HCT116 (cell line): ENCODE measurements around the gene AOAH. TPM values are rescaled to one million over a fixed set of nuclear protein-coding genes. Genes with fewer than 3 reads are reported as not detected.

ENCODE experiments used
- ATAC-seq: fragments of 200-7000 bp; cut with Tn5 transposase; 2 replicates; pipeline ENCODE4 v1.9.1; 2020; ENCODE audit warnings: mild to moderate bottlenecking, moderate library complexity
- BruUV-seq: library from RNA; stranded (reverse); fragments of 400-500 nt; replicated peaks from 2 replicates; lab custom pipeline; 2021; lab: Mats Ljungman, UMichigan
- CTCF ChIA-PET: fragments of 300-600 bp; sonication (Branson Sonifier 250); formaldehyde crosslinking; loops from one replicate; lab custom pipeline; 2021; ENCODE audit warnings: antibody characterized with exemption; lab: Charles Lee
- POLR2A ChIA-PET: fragments of 300-600, 350-600 bp; sonication (Branson Sonifier 250); formaldehyde crosslinking; loops from one replicate; lab custom pipeline; 2021; ENCODE audit warnings: antibody characterized with exemption; lab: Charles Lee
- RAD21 ChIA-PET, 2 experiments: fragments of 300-600 bp; sonication (Branson Sonifier 250); formaldehyde crosslinking; loops; one replicate each; lab custom pipeline; 2023; ENCODE audit warnings: low total read pairs in 2 of 2; ENCODE audit not compliant: uncharacterized antibody in 2 of 2, unreplicated experiment in 2 of 2, low non-redundant PET in 1 of 2; lab: Charles Lee
- DNase-seq: peaks from one replicate; pipeline ENCODE4 v3.0.0-alpha.2; 2010; ENCODE audit warnings: low read depth, low spot score
- H2AFZ ChIP-seq: fragments of 200-600 bp; shearing (Covaris generic), sonication (generic); 2 replicates; pipeline ENCODE4 v1.6.1; 2017; ENCODE audit warnings: low read depth, mixed run types, mixed read lengths, antibody characterized with exemption, low read length; ENCODE audit not compliant: poor library complexity, severe bottlenecking
- H3K27ac ChIP-seq: 2 replicates; pipeline ENCODE4 v1.5.1; 2012; ENCODE audit warnings: low read depth, low read length
- H3K27me3 ChIP-seq: fragments of 200-600 bp; sonication (generic); 2 replicates; pipeline ENCODE4 v1.6.1; 2016; ENCODE audit warnings: mixed run types, low read length, mixed read lengths; ENCODE audit not compliant: insufficient read depth
- H3K36me3 ChIP-seq, 2 experiments: fragments of 200-500 bp in 1 of 2; fragments of 200-600 bp in 1 of 2; sonication (Bioruptor generic) in 1 of 2; sonication (generic) in 1 of 2; 2 replicates each; pipeline versions ENCODE4 v1.5.1 to v1.6.1; 2014 to 2016; ENCODE audit warnings: low read length in 2 of 2, inconsistent platforms in 1 of 2, mixed read lengths in 1 of 2, mixed run types in 1 of 2; ENCODE audit not compliant: insufficient read depth in 2 of 2, control insufficient read depth in 1 of 2
- H3K4me1 ChIP-seq, 2 experiments: fragments of 200-600 bp in 1 of 2; sonication (generic) in 1 of 2; 2 replicates each; pipeline versions ENCODE4 v1.5.1 to v1.6.1; 2012 to 2017; ENCODE audit warnings: low read length in 2 of 2, inconsistent platforms in 1 of 2, mild to moderate bottlenecking in 1 of 2, mixed read lengths in 1 of 2, mixed run types in 1 of 2, moderate library complexity in 1 of 2; ENCODE audit not compliant: insufficient read depth in 2 of 2, control insufficient read depth in 1 of 2
- H3K4me2 ChIP-seq: fragments of 200-600 bp; sonication (generic); 2 replicates; pipeline ENCODE4 v1.6.1; 2017; ENCODE audit warnings: mixed run types, low read length, mixed read lengths
- H3K4me3 ChIP-seq, 2 experiments: fragments of 200-600 bp in 1 of 2; sonication (generic) in 1 of 2; replicated peaks in 1 of 2; 2 replicates each; pipeline ENCODE4 v1.5.1; 2011 to 2016; ENCODE audit warnings: low read length in 2 of 2, control low read depth in 1 of 2, low read depth in 1 of 2, mild to moderate bottlenecking in 1 of 2, mixed read lengths in 1 of 2, mixed run types in 1 of 2
- H3K79me2 ChIP-seq: fragments of 200-600 bp; sonication (generic); 2 replicates; pipeline ENCODE4 v1.6.1; 2017; ENCODE audit warnings: mild to moderate bottlenecking, mixed run types, low read length, moderate library complexity, mixed read lengths; ENCODE audit not compliant: insufficient read depth
- H3K9ac ChIP-seq: fragments of 200-600 bp; sonication (generic); 2 replicates; pipeline ENCODE4 v1.6.1; 2016; ENCODE audit warnings: low read length, mixed read lengths
- H3K9me2 ChIP-seq: fragments of 200-600 bp; sonication (generic), shearing (Covaris generic); 2 replicates; pipeline ENCODE4 v1.6.1; 2017; ENCODE audit warnings: mixed run types, mild to moderate bottlenecking, moderate library complexity; ENCODE audit not compliant: insufficient read depth
- H3K9me3 ChIP-seq, 2 experiments: fragments of 200-500 bp in 1 of 2; fragments of 200-600 bp in 1 of 2; sonication (Bioruptor generic) in 1 of 2; sonication (generic) in 1 of 2; 2 replicates each; pipeline ENCODE4 v1.6.1; 2014 to 2017; ENCODE audit warnings: low read length in 2 of 2, mixed read lengths in 2 of 2, inconsistent platforms in 1 of 2, low read depth in 1 of 2, mild to moderate bottlenecking in 1 of 2, mixed run types in 1 of 2, moderate library complexity in 1 of 2; ENCODE audit not compliant: control insufficient read depth in 1 of 2, insufficient read depth in 1 of 2
- H4K20me1 ChIP-seq: fragments of 200-600 bp; sonication (generic), shearing (Covaris generic); 2 replicates; pipeline ENCODE4 v1.6.1; 2017; ENCODE audit warnings: mixed run types, mild to moderate bottlenecking, moderate library complexity; ENCODE audit not compliant: insufficient read depth
- EGR1 ChIP-seq: IDR thresholded peaks from 2 replicates; pipeline ENCODE4 v1.6.1; 2012; ENCODE audit warnings: low read depth
- EZH2 ChIP-seq: fragments of 200-600 bp; sonication (generic); IDR thresholded peaks from 2 replicates; pipeline ENCODE4 v1.6.1; 2017; ENCODE audit warnings: antibody characterized with exemption, mixed run types
- POLR2AphosphoS5 ChIP-seq: IDR thresholded peaks from 2 replicates; pipeline ENCODE4 v1.6.1; 2011; ENCODE audit warnings: mild to moderate bottlenecking, low read depth, low read length, moderate library complexity
- RAD21 ChIP-seq: IDR thresholded peaks from 2 replicates; pipeline ENCODE4 v1.6.1; 2012; ENCODE audit warnings: low read depth, mild to moderate bottlenecking
- SIN3A ChIP-seq: IDR thresholded peaks from 2 replicates; pipeline ENCODE4 v1.6.1; 2012; ENCODE audit warnings: low read depth
- SP1 ChIP-seq: IDR thresholded peaks from 2 replicates; pipeline ENCODE4 v1.6.1; 2012; ENCODE audit warnings: low read depth
- SRF ChIP-seq: IDR thresholded peaks from 2 replicates; pipeline ENCODE4 v1.6.1; 2012; ENCODE audit warnings: low read depth
- TCF7L2 ChIP-seq: IDR thresholded peaks from 2 replicates; pipeline ENCODE4 v1.7.0; 2011; ENCODE audit warnings: borderline replicate concordance, inconsistent platforms; ENCODE audit not compliant: insufficient read depth, insufficient read length; ENCODE audit errors: extremely low read depth
- ZNF274 ChIP-seq: fragments of 200-500 bp; sonication (Bioruptor generic); IDR thresholded peaks from 2 replicates; pipeline ENCODE4 v1.6.1; 2014; ENCODE audit warnings: mild to moderate bottlenecking, low read depth, low read length, inconsistent platforms
- intact Hi-C: fragments of 100-400 bp; cut with micrococcal nuclease; formaldehyde crosslinking; loops from 2 replicates; pipeline ENCODE4 v1.10.0; 2022
- total RNA-seq: library from RNA; stranded (reverse); gene quantifications from one replicate; pipeline ENCODE4 v1.2.1, GENCODE V29; 2021; ENCODE audit not compliant: unreplicated experiment
- TF ChIP-seq, protein P1 (sequence below): IDR thresholded peaks from 2 replicates; pipeline ENCODE4 v1.6.1; 2012

AOAH gene
- total RNA-seq, 1 experiment from 2014 or later = 1.1 TPM

GRCh38 chr7:36682102-36682501, 42.2 kb downstream of the AOAH start:
- ChIA-PET RAD21 (no interaction called here), CTCF (interaction anchor here (1.4 to 4.7 kb wide), 2 partner anchors 12 to 499 kb away, joined by 3 to 17 read pairs; no protein-coding TSS in a partner anchor), POLR2A (no interaction called here)
- TF ChIP-seq TCF7L2 (no peak), RAD21 (0 out of 2 replicates have a peak, but pooled peaks have one; percentile 5), EGR1 (no peak)
- DNase-seq = no peak
- Histone ChIP-seq H3K4me2 (no peak overlapping the region), H3K36me3 (no peaks in the 10 kb centered on the region), H3K9ac (no peak overlapping the region), H3K9me3 (no peaks in the 10 kb centered on the region), H2AFZ (no peak overlapping the region), H3K79me2 (no peaks in the 10 kb centered on the region), H3K4me1 (peaks cover 0 to 9% of the 10 kb centered on the region in 2 experiments; a peak in 2 of 4 replicates), H4K20me1 (no peaks in the 10 kb centered on the region), H3K4me3 (no peak overlapping the region), H3K27ac (no peak overlapping the region), H3K27me3 (no peaks in the 10 kb centered on the region), H3K9me2 (no peaks in the 10 kb centered on the region)
- BruUV-seq = no TSS peak
- intact Hi-C loops = no loop called here
- ATAC-seq = no peak

DNA sequence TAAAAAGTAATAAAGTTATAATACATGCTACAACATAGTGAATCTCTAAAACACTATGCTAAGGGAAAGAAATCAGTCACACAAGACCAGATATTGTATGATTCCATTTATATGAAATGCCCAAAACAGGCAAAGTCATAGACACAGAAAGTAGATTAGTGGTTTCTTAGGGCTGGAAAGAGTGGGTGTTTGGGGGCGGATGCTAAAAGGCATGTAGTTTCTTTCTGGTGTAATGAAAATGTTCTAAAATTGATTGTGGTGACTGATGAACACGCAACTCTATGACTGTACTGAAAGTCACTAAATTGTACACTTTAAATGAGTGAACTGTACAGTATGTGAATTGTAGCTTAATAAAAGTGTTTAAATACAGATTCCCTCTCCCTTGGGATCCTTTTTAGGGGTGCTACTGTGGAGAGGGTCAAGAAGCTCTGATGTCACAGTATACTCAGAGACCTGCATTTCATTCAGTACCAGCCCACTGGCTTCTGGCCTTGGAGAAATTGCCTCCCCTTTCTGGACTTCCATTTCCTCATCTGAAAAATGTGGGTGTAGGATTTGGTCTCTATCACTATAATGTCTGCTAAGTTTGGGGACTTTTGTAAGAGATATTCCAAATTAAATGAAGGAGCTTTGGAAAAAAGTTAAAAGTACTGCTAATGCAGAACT, 46.4 kb downstream of the AOAH start:
- Histone ChIP-seq H4K20me1 (no peaks in the 10 kb centered on the region), H3K36me3 (no peaks in the 10 kb centered on the region), H2AFZ (no peak overlapping the region), H3K27me3 (no peaks in the 10 kb centered on the region), H3K9me3 (no peaks in the 10 kb centered on the region), H3K4me1 (no peaks in the 10 kb centered on the region), H3K27ac (no peak overlapping the region), H3K9me2 (no peaks in the 10 kb centered on the region), H3K9ac (no peak overlapping the region), H3K4me3 (no peak overlapping the region), H3K4me2 (no peak overlapping the region), H3K79me2 (no peaks in the 10 kb centered on the region)
- no peak for DNase-seq
- no peak for ATAC-seq
- ChIA-PET POLR2A (no interaction called here), CTCF (interaction anchor here (0.7 kb wide), 1 partner anchor 427 kb away, joined by 3 read pairs; no protein-coding TSS in a partner anchor), RAD21 (no interaction called here)
- no peak for TF ChIP-seq POLR2AphosphoS5
- TF ChIP-seq, protein P1, sequence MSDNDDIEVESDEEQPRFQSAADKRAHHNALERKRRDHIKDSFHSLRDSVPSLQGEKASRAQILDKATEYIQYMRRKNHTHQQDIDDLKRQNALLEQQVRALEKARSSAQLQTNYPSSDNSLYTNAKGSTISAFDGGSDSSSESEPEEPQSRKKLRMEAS = no peak
- no peak for TF ChIP-seq TCF7L2
- TF ChIP-seq SP1 = no peak
- TF ChIP-seq SRF = no peak
- TF ChIP-seq EGR1 = no peak
- TF ChIP-seq SIN3A = no peak
- TF ChIP-seq ZNF274 = no peak
- no peak for TF ChIP-seq EZH2
- no TSS peak for BruUV-seq
- intact Hi-C loops = no loop called here
